ENCODE results near the gene NT5C. TPM values are rescaled to one million over a fixed set of nuclear protein-coding genes. Genes with fewer than 3 reads are reported as not detected.

NT5C gene
- total RNA-seq, 2 experiments from 2014 or later, result 14.1 to 16.1 TPM

GRCh38 chr17:75111777-75112335, 19.7 kb downstream of the NT5C start:
- no peaks in the 10 kb centered on the region for H3K27me3 Mint-ChIP-seq
- Histone ChIP-seq H3K27me3 (ENCODE audit: control insufficient read depth in 1 of 2, insufficient read depth in 2 of 2, low read length in 2 of 2) (no peaks in the 10 kb centered on the region), H3K4me3 (ENCODE audit: low read length) (no peak overlapping the region), H3K4me1 (ENCODE audit: insufficient read depth, low read length) (peaks cover 50% of the 10 kb centered on the region), H3K27ac (ENCODE audit: low read depth in 1 of 2, low read length in 2 of 2) (no peak overlapping the region), H3K9me3 (ENCODE audit: control insufficient read depth in 1 of 2, insufficient read depth in 1 of 2, low read length in 2 of 2) (no peaks in the 10 kb centered on the region), H3K36me3 (ENCODE audit: insufficient read depth, low read length) (peaks cover 2% of the 10 kb centered on the region)
- no peak for TF ChIP-seq CTCF (IDR thresholded peaks at IDR 0.05)
- intact Hi-C loops (cut with DNase I, micrococcal nuclease), result loop anchor here in 1 of 2 experiments (10.0 kb wide), 1 partner anchor 47 kb away; no protein-coding TSS in a partner anchor
- peaks cover 37% of the 10 kb centered on the region for H3K4me1 Mint-ChIP-seq (ENCODE audit: low read depth)
- ChIA-PET CTCF (interaction anchor here (0.9 to 11.1 kb wide), 5 partner anchors 19 to 154 kb away, joined by 3 to 102 read pairs (median 7); partner anchors contain the start of gene NT5C), POLR2A (interaction anchor here (1.2 to 1.8 kb wide), 4 partner anchors 24 to 90 kb away, joined by 4 to 7 read pairs (median 5); partner anchors contain the start of gene SLC16A5)
- peaks cover 13% of the 10 kb centered on the region for H3K36me3 Mint-ChIP-seq (ENCODE audit: low read depth)
- no peak for DNase-seq
- H3K27ac Mint-ChIP-seq, result peak overlapping the region; percentile 5
- peak overlapping the region; percentile 65 for H3K4me3 Mint-ChIP-seq
- ATAC-seq (ENCODE audit: poor library complexity), result no peak
- no peaks in the 10 kb centered on the region for H3K9me3 Mint-ChIP-seq

- no peak for TF ChIP-seq CTCF (IDR thresholded peaks at IDR 0.05)
- Histone ChIP-seq H3K9me3 (ENCODE audit: control insufficient read depth in 1 of 2, insufficient read depth in 1 of 2, low read length in 2 of 2) (no peaks in the 10 kb centered on the region), H3K4me3 (ENCODE audit: low read length) (peak overlapping the region; percentile 89), H3K27ac (ENCODE audit: low read depth in 1 of 2, low read length in 2 of 2) (peak overlapping the region in 1 of 2 donors; percentile 59), H3K4me1 (ENCODE audit: insufficient read depth, low read length) (peaks cover 50% of the 10 kb centered on the region), H3K27me3 (ENCODE audit: control insufficient read depth in 1 of 2, insufficient read depth in 2 of 2, low read length in 2 of 2) (no peaks in the 10 kb centered on the region), H3K36me3 (ENCODE audit: insufficient read depth, low read length) (no peaks in the 10 kb centered on the region)
- intact Hi-C loops (cut with DNase I, micrococcal nuclease), result loop anchor here in 1 of 2 experiments (1.0 to 10.0 kb wide), 2 partner anchors 46 to 61 kb away; no protein-coding TSS in a partner anchor
- DNase-seq (peak in 3 of 14 experiments; percentile 28 to 55 (median 49)), ATAC-seq (ENCODE audit: poor library complexity) (no peak)
- CTCF ChIA-PET, result interaction anchor here (0.8 to 11.1 kb wide), 6 partner anchors 14 to 149 kb away, joined by 3 to 102 read pairs (median 4); partner anchors contain the start of genes NT5C and NUP85
- Mint-ChIP-seq H3K27ac (peak overlapping the region; percentile 82), H3K9me3 (no peaks in the 10 kb centered on the region), H3K4me3 (peak overlapping the region; percentile 92), H3K36me3 (ENCODE audit: low read depth) (peaks cover 18% of the 10 kb centered on the region), H3K27me3 (no peaks in the 10 kb centered on the region), H3K4me1 (ENCODE audit: low read depth) (peaks cover 37% of the 10 kb centered on the region)
- POLR2A ChIA-PET, result interaction anchor here (1.0 to 1.9 kb wide), 16 partner anchors 13 to 295 kb away, joined by 3 to 14 read pairs (median 5); partner anchors contain the start of genes ATP5PD, CDR2L, GRB2 and JPT1
Measured at GRCh38 chr17:75110234-75110937, 21.2 kb downstream of the NT5C start.

GRCh38 chr17:75109407-75110233, 21.9 kb downstream of the NT5C start, which contains the start of gene ARMC7:
TSS of gene ARMC7 (plus strand) at chr17:75109969. CDS start at chr17:75110289, 320 bp downstream.
- Mint-ChIP-seq H3K27me3 (no peaks in the 10 kb centered on the region), H3K36me3 (ENCODE audit: low read depth) (peaks cover 14% of the 10 kb centered on the region), H3K9me3 (no peaks in the 10 kb centered on the region), H3K27ac (peak within 1 kb of the TSS; percentile 82), H3K4me1 (ENCODE audit: low read depth) (peaks cover 32% of the 10 kb centered on the region), H3K4me3 (peak within 1 kb of the TSS; percentile 92)
- peaks cover 44% of the 10 kb centered on the region for H3K4me1 ChIP-seq (ENCODE audit: insufficient read depth, low read length)
- intact Hi-C loops (cut with DNase I, micrococcal nuclease), result loop anchor here (1.0 to 10.0 kb wide), 3 partner anchors 45 to 62 kb away; no protein-coding TSS in a partner anchor
- no peaks in the 10 kb centered on the region for H3K9me3 ChIP-seq (ENCODE audit: control insufficient read depth in 1 of 2, insufficient read depth in 1 of 2, low read length in 2 of 2)
- CTCF ChIA-PET, result interaction anchor here (0.5 to 6.5 kb wide), 6 partner anchors 14 to 118 kb away, joined by 3 to 102 read pairs (median 4); partner anchors contain the start of genes NT5C and NUP85
- POLR2A ChIA-PET, result interaction anchor here (0.6 to 1.9 kb wide), 17 partner anchors 14 to 296 kb away, joined by 3 to 14 read pairs (median 5); partner anchors contain the start of genes ATP5PD, CDR2L, GRB2 and JPT1
- H3K4me3 ChIP-seq (ENCODE audit: low read length), result peak within 1 kb of the TSS; percentile 89
- TF ChIP-seq CTCF (IDR thresholded peaks at IDR 0.05), result no peak
- peak within 1 kb of the TSS; percentile 29 to 59 for H3K27ac ChIP-seq (ENCODE audit: low read depth in 1 of 2, low read length in 2 of 2)
- DNase-seq (peak; percentile 84 to 97 (median 90)), ATAC-seq (ENCODE audit: poor library complexity) (peak; percentile 80)
- peaks cover 1% of the 10 kb centered on the region for H3K36me3 ChIP-seq (ENCODE audit: insufficient read depth, low read length)
- no peaks in the 10 kb centered on the region for H3K27me3 ChIP-seq (ENCODE audit: control insufficient read depth in 1 of 2, insufficient read depth in 2 of 2, low read length in 2 of 2)

Data from CD4-positive, alpha-beta T cell (primary cell).